Measurements from ENCODE around the gene FBXO31.

GRCh38 chr16:87284183-87284582, 99.4 kb downstream of the FBXO31 start:
- TF ChIP-seq SUZ12 (IDR thresholded peaks at IDR 0.05; ENCODE audit: low read length) = no peak
- TF ChIP-seq POLR2A (IDR thresholded peaks at IDR 0.05; ENCODE audit: control extremely low read depth in 1 of 2, low read depth in 2 of 2, low read length in 2 of 2) = no peak
- TF ChIP-seq JUND (IDR thresholded peaks at IDR 0.05; ENCODE audit: low read length) = no peak
- TF ChIP-seq, protein P1, sequence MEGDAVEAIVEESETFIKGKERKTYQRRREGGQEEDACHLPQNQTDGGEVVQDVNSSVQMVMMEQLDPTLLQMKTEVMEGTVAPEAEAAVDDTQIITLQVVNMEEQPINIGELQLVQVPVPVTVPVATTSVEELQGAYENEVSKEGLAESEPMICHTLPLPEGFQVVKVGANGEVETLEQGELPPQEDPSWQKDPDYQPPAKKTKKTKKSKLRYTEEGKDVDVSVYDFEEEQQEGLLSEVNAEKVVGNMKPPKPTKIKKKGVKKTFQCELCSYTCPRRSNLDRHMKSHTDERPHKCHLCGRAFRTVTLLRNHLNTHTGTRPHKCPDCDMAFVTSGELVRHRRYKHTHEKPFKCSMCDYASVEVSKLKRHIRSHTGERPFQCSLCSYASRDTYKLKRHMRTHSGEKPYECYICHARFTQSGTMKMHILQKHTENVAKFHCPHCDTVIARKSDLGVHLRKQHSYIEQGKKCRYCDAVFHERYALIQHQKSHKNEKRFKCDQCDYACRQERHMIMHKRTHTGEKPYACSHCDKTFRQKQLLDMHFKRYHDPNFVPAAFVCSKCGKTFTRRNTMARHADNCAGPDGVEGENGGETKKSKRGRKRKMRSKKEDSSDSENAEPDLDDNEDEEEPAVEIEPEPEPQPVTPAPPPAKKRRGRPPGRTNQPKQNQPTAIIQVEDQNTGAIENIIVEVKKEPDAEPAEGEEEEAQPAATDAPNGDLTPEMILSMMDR (IDR thresholded peaks at IDR 0.05; ENCODE audit: control extremely low read depth in 1 of 3, insufficient read depth in 1 of 3, low read depth in 1 of 3, low read length in 3 of 3) = no peak
- TF ChIP-seq, protein P2, sequence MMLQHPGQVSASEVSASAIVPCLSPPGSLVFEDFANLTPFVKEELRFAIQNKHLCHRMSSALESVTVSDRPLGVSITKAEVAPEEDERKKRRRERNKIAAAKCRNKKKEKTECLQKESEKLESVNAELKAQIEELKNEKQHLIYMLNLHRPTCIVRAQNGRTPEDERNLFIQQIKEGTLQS (IDR thresholded peaks at IDR 0.05; ENCODE audit: insufficient read depth, low read depth, low read length) = no peak
- TF ChIP-seq RAD21 (IDR thresholded peaks at IDR 0.05 in 1 of 2, conservative IDR thresholded peaks at IDR 0.05 in 1 of 2; ENCODE audit: low read depth in 2 of 2, low read length in 2 of 2) = no peak
- no peak for TF ChIP-seq SP1 (IDR thresholded peaks at IDR 0.05; ENCODE audit: low read depth, low read length)
- no peak for TF ChIP-seq MAFK (IDR thresholded peaks at IDR 0.05; ENCODE audit: low read depth, low read length)
- TF ChIP-seq POLR2AphosphoS5 (IDR thresholded peaks at IDR 0.05; ENCODE audit: low read depth, low read length) = no peak
- no peak for TF ChIP-seq CEBPB (IDR thresholded peaks at IDR 0.05; ENCODE audit: low read depth, low read length)
- TF ChIP-seq KDM1A (IDR thresholded peaks at IDR 0.05; ENCODE audit: borderline replicate concordance, low read length) = no peak
- TF ChIP-seq, protein P3, sequence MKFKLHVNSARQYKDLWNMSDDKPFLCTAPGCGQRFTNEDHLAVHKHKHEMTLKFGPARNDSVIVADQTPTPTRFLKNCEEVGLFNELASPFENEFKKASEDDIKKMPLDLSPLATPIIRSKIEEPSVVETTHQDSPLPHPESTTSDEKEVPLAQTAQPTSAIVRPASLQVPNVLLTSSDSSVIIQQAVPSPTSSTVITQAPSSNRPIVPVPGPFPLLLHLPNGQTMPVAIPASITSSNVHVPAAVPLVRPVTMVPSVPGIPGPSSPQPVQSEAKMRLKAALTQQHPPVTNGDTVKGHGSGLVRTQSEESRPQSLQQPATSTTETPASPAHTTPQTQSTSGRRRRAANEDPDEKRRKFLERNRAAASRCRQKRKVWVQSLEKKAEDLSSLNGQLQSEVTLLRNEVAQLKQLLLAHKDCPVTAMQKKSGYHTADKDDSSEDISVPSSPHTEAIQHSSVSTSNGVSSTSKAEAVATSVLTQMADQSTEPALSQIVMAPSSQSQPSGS (IDR thresholded peaks at IDR 0.05; ENCODE audit: low read length) = no peak

All from H1 (cell line).